GM19372 (cell line): ENCODE data around the gene DHRS13.
A peak's percentile ranks its signal among the peaks of the same experiment; 100 is the strongest.

Experiments used
- ATAC-seq: cut with Tn5 transposase; IDR thresholded peaks from one replicate; pipeline ENCODE4 v1.9.1; 2021; ENCODE audit warnings: mild to moderate bottlenecking, low read depth, moderate library complexity; ENCODE audit not compliant: unreplicated experiment

Gene DHRS13, protein sequence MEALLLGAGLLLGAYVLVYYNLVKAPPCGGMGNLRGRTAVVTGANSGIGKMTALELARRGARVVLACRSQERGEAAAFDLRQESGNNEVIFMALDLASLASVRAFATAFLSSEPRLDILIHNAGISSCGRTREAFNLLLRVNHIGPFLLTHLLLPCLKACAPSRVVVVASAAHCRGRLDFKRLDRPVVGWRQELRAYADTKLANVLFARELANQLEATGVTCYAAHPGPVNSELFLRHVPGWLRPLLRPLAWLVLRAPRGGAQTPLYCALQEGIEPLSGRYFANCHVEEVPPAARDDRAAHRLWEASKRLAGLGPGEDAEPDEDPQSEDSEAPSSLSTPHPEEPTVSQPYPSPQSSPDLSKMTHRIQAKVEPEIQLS

DNA sequence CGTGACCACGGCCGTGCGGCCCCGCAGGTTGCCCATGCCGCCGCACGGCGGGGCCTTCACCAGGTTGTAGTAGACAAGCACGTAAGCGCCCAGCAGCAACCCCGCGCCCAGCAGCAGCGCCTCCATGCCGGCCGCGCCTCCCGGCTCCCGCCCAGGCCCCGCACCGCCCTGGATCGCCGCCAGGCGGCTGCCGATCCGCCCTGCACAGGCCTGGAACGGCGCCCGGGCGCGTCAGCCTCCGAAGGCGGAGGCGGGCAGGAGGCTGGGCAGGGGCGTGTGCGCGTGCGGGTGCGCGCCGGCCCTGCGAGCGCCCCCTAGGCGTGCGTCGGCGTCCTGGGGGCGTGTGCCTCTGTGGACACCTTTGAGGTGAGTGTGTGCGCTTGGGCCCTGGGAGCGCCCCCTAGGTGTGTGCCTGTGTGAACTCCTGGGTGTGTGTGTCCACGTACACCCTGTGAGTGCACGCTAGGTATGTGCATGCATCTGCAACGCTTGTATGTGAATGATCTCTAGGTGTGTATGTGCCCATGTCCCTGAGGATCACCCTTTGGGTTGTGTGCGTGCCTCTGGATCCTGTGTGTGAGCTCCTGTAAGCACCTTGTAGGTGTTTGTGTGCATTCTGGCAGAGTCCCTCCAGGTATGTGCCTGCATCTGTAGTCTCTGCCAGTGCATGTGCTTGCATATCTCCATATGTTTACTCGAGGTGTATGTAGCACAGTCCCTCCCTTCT, at the start of gene DHRS13:
TSS of gene DHRS13 (minus strand) at position 261 of the 727 bp plus-strand sequence. CDS start at position 126, 135 bp downstream.
- ATAC-seq, result peak; percentile 77

DNA sequence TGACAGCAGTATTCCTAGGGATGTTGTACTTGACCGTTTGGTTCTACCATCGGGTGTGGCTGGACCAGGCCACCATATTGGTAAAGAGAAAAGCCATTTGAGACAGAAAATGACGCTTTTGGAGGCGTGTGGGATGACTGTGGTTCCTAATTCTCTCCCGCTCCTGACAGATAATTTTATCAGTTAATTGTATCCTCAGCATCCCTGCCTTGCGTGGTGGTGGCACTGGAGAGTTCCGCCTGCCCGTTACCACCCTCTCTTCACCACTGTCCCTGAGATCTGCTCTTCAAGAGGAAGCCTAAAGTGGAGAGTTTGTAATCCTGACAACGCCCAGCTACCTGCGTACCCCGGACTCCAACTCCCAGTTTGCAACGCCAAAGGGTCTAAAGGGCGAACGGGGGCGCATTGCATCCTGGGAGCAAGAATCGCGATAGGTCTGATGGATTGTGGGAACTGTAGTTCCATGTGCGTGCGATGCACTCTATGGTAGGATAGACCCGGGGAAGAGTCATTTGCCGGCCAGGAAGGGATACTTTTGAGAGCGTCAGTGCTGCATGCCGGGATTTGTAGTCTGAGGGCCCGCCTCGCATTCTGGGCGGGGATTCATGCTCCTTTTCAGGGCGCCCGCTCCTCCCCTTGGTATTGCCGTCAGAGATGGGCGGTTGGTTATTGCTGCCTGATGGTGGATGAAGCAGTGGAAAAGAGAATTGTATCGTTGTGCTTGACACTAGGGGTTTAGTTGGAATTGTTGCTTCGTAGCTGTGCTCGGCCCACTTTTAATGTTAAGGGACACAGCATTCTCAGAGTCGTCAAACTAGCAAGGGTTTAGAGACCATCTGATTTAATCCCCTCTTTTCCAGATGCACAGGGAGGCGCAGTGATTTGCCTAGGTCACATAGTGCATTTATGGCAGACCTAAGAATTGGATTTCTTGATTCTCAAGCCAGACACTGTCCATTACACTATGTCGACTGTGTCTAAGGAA, 49.4 kb upstream of the DHRS13 start:
- ATAC-seq, result peak; percentile 52

DNA sequence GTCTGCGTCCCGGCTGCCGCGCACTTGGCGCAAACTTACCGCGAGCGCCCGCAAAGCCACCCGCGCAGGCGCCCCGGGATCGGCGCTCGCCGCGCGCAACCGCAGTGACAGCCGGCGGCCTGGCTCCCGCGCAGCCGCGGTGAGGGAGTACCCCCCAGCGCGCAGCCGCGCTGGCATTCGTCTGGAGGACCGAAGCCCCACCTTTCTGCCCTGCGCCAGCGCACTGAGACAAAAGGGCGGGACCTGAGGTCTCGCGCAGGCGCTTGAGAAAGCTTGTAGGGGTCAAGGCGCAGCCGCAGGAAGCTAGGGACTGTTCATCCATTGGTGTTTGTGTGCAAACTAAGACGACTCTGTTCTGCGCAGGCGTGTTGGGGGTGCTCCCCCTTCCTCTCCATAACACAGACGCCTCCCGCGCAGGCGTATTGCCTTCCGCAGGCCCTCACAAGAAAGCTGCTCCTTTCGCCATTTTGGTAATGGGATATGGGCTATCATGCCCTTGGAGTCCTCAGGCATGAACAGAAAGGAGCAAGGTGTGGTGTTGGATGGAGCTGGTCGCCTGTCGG, 48.6 kb upstream of the DHRS13 start, which contains the start of gene PHF12:
TSS of gene PHF12 (minus strand) at position 91 of the 563 bp plus-strand sequence. CDS start 558 bp downstream, outside the sequence.
- ATAC-seq, result peak; percentile 59

DNA sequence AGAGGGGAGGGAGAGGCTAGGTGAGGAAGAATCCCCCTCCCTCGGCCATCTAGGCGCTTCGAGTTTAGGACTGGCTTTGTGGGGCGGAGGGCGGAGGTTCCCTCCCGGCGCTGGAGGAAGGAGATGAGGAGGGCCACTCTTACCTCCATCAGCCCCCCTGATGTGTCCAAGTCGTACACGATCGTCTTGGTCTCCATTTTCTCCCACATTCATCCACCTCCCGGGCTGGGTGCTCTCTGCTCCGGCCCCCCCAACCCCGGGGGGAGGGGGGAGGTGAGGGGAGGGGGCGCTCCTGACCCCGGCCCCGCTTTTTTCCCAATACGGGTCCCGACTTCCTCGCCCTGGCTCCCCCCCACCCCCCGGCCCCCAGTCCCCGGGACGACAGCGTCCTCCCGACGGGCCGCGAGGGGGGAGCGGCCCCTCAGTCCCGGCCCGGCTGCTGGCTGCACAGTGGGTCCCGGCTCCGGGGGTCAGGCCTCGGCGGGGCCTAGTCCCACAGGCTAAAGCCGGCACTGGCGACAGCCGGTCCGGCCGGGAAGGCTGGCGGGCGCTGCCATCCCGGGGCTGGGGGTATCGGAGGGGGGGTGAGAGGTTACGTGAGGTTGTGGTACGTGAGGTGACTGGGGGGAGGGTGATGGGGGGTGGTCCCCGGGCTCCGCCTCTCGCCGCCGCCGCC, 48.0 kb upstream of the DHRS13 start:
- no peak for ATAC-seq

DNA sequence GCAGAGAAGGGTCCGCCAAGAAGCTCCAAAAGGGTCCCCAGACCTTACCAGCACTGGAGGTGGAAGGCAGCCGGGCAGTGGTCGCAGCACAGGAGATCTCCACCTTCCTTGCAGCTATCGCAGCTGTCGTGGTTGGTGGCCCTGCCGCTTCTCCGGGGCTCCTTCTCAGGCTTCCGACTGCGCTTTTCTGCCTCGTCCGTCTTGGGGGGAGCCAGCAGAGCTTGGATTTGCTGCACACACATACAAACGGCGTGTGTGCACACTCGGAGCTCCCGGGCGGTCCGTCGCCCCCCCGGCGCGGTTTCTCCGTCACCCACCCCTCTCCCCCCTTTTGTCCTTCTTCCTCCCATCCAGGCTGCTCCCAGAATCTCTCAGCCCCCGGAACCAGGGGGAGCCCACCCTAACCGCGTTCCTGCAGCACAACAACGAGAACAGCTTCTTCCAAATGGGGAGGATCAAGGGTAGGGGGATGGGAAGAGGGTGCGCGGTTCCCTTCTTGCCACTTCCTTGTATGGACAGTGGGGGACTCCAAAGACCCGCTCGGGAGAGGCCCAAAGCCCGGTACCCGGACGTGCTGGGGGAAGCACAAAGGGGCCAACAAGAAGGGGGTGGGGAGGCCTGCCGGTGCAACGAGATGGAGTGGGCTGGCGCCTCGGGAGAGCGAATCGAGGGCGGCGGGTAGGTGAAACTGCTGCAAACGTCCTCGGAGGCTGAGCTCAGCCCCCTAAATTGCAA, 47.3 kb upstream of the DHRS13 start:
- no peak for ATAC-seq

DNA sequence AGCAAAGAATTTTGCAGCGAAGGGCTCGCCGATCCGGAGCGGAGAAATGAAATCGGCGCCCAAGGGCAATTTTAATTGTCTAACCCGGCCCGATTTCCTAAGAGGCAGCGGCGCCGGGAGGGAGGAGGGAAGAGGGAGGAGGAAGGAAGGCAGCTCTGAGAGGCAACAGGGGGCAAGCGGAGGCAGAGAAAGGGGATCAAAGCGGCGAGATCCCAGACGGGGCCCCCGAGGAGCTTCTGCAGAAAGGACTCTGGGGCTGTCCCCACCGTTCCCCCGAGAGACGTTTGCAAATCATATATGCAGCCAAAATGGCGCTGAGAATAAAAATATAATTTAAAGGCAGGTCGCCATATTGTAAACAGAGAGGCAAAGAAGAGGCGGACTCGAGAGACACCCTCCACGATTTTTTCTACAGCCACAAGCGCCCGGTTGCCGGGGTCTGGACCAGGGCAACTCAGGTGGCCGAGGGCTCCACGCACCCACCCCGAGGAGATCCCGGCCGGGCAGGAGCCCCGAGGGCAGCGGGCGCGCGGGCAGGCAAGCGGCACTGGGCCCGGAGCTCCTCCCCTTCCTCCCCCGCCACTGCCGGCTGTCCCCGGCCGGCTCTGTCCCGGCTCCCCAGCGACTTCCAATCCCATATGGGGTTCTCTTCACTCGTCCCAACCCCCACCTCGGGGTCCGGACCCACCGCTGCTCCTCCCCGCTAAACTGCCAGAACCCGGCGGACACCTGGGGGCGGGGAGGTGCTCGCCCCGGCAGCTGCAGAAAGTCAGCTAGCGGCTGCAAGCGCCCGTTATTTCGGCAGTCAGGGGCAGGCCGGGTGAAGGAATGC, 46.5 kb upstream of the DHRS13 start:
- ATAC-seq, result no peak

DNA sequence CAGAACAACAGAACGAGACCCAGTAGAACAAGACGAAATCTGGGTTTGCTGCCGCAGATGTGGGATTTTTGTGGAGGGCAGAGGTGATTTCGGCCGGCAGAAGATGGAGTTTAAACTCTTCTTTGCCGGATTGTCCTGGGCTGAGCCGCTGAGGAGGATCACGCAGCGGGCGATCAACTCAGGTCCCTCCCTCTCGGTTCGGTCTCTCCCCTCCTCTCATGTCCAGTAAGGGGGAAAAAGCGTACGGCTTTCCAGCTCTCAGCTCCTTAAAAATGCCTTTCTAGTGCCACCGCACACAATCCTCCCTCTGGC, 46.0 kb upstream of the DHRS13 start:
- no peak for ATAC-seq

DNA sequence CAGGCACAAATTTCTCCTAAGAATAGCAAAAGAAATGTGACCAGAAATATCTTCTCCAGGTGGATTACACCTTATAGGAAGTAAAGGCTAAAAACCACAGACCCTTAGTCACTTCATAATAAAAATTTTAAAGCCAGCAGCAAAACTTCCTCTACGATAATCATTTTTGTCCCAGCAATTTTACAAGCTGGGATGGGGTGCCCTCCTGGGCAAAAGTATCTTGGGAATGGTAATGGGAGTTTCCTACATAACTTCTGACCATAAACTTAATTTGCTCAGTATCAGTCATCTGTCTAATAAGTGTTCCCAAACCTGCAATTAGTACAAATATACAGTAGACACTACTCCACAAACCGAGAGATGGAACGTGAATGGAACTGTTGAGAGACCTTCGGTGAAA, 45.5 kb upstream of the DHRS13 start:
- ATAC-seq, result no peak

DNA sequence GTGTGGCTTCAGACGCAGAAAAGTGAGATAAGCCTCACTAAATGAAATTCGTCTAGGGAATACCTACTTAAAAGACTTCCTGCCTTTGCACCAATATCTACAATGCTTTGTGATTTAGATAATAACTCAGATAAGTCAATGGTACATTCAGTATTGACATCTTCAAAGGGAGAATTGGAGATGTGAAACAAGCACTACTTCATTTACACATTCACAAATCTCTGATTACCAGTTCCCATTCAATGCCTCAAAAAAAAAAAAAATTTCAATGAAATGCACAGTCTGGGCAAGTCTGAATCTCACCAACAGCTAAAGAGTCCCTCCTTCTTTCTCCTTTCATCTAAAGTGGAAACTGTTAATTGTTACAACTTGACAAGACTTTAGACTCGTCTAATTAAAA, 44.8 kb upstream of the DHRS13 start:
- no peak for ATAC-seq

DNA sequence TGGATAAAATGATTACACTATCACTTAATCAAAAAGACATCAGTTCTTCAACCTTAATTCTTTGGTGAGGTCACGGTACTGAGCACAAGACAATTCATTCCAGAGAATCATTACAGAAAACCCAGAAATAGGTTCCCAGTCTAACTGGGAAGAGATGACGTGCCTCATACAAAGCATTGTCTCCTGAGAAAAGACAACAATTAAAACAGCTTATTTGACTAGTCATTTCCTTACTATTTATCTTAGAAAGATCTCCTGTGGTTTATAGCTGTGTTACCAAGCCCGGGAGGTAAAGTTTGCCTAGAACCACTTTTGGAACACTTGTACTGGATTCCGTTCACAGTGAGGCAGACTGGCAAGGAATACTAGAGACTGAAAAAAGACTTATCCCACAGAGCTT, 43.4 kb upstream of the DHRS13 start:
- ATAC-seq, result no peak

DNA sequence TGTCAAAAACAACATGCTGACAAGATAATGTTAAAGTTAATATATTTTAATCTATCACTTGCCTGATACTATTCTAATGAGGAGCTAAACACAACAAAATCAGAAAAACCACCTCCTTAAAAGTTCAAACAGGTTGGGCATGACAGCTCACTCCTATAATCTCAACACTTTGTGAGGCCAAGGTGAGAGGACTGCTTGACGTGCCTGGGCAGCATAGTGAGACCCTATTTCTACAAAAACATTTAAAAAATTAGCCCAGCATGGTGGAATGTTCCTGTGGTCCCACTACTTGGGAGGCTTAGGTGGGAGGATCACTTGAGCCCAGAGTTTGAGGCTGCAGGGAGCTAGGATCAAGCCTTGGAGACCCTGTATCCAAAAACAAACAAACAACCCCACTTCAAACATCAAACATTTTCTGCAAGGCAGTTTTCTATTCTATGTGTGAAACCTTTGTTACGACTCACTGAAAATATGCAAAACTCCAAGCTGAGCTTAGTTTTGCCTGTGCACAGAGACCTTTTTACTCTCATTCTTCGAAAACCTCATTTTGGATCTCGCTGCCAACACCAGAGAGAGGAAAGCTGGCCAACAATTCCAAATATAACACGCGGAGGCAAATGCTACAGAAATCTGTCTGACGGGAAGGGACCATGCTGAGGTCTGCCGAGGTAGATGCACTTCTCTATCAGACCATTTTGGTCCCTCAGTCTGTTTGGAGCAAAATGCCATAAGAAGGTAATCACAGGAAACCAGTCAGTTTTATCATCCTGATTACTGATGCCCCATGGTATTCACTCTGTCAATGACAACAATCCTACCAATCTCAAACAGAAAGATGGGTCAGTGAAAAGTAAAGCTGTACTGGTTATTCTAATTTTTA, 42.2 kb upstream of the DHRS13 start:
- no peak for ATAC-seq

DNA sequence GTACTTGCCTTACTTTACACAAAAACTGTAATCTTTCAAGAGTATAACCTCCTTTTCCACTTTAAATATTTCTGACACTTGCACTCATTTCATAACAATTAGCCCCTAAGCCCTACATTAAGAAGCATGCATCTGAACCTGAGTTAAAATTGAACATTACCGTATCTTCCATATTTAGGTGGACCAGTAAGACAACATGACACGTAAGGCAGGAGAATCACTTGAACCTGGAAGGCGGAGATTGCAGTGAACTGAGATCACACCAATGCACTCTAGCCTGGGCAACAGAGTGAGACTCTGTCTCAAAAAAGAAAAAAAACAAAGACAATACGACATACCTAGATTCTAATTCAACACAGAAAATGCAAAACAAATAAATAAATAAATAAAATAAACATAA, 41.5 kb upstream of the DHRS13 start:
- no peak for ATAC-seq

DNA sequence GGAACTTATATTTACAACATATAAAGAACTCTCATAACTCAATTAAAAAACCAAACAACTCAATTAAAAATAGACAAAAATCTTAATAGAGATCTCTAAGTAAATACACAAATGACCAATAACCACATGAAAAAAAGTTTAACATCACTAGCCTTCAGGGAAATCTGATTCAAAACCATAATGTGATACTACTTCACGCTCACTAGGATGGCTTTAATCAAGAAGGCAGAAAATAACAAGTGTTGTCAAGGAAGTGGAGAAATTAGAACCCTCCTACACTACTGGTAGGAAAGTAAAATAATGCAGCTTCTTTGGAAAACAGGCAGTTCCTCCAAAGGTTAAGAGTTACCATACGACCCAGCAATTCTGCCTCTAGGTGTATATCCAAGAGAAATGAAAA, 40.0 kb upstream of the DHRS13 start:
- ATAC-seq, result no peak

DNA sequence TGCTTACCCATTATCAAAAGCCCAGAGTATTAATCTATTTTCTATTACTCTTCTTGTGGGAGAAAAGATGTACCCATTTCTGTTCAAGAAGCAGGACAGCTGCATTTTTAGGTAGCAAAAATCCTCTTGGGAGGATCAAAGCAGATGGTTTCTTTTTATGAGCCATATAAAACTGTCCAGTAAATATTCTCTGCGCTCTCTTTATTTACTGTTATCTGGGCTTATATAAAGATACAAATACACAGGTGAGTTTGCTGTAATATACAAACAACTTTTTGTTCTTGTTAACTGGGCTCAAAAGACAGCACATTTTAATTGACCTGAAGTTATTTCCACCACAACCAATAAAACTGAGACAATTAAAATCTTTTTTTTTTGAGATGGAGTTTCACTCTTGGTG, 38.4 kb upstream of the DHRS13 start:
- no peak for ATAC-seq

DNA sequence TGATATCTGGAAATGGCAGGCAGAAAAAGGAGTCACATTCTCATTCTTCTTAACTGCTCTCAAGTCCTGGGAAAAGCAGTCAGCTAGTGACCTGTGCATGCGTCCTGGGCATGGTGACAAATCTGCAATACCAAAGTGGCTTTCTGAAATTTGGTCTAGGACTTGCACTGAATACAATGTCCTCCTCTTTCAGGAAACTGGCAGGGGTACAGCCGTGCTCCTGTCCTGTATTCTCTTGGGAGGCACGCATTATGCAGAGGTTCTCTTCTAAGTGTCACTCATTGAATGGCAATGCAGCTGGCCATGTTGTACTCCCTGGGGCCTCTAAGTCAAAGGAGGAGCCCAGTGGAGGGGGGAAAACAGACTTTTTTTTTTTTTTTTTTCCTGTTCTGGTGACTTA, 37.8 kb upstream of the DHRS13 start:
- ATAC-seq, result no peak

DNA sequence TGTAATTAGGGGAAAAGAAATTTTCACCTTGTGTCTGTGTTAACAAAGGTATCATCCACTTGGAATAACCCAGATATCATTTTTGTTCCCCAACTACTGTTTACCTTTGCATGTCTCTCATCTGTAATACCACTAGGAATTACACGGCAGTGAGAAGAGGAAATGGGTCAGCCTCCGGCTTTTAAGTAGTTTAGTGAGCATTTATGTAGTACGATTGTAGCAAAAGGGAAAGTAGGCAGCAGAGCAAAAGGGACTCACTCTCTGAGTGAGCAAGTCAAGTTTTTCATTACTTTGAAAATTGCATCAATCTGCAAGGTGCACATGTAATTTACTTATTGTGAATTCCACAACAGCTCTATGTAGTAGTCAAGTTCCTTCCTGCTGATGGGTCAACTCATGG, 37.3 kb upstream of the DHRS13 start:
- ATAC-seq, result no peak

DNA sequence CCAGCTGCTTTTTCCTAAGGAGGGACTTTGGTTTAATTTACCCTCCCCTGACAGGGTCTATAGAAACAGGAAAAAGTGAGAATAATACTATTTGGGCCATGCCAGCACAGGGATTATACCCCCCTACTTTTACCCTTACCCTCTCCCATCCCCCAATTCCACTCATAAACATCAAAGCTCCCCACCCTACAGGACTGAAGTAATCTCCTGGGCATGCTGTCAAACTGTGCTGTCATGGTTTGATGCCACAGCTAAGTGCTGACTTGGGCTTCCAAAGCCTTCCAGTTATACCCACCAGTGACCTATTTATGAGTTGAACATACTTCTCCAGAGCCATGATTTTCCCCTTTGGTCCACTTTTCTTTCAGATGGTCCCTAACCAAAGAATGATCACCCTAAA, 35.7 kb upstream of the DHRS13 start:
- ATAC-seq, result no peak
